Measurements from ENCODE around the gene MTA2.

The MTA2 gene

GRCh38 chr11:62608776-62609175 lies 7.1 kb upstream of the MTA2 start:
- H3K27ac ChIP-seq (ENCODE audit: insufficient read depth in 1 of 2, low read depth in 1 of 2, low read length in 2 of 2, poor library complexity in 1 of 2, severe bottlenecking in 2 of 2) = no peak overlapping the region
- 99% methylated on average over 12 of the region's 12 CpGs for WGBS (ENCODE audit: insufficient coverage)
- no peak for DNase-seq
- no peaks in the 10 kb centered on the region for H3K27me3 ChIP-seq (replicated peaks in 2 of 5; ENCODE audit: control insufficient read depth in 4 of 5, insufficient read depth in 5 of 5, low read length in 4 of 5)
- ChIA-PET CTCF (interaction anchor here (1.1 to 5.2 kb wide), 4 partner anchors 10 to 85 kb away, joined by 4 to 62 read pairs (median 6); partner anchors contain the start of genes C11orf98, CSKMT and TUT1), POLR2A (no interaction called here)
- H3K4me3 ChIP-seq (ENCODE audit: control insufficient read depth in 1 of 7, extremely low read depth in 1 of 7, insufficient read depth in 4 of 7, low read depth in 2 of 7, low read length in 6 of 7) = no peak overlapping the region
- H3K9me3 ChIP-seq (ENCODE audit: control extremely low read depth in 1 of 5, control insufficient read depth in 4 of 5, insufficient read depth in 2 of 5, low read depth in 1 of 5, low read length in 4 of 5) = no peaks in the 10 kb centered on the region
- H3K4me1 ChIP-seq (ENCODE audit: control extremely low read depth in 1 of 4, control insufficient read depth in 4 of 4, insufficient read depth in 4 of 4, low read length in 3 of 4) = peaks cover 0 to 49% (median 34%) of the 10 kb centered on the region in 4 experiments
- H3K36me3 ChIP-seq (ENCODE audit: control insufficient read depth in 4 of 4, insufficient read depth in 4 of 4, low read length in 3 of 4) = peaks cover 4 to 57% (median 39%) of the 10 kb centered on the region in 4 experiments

DNA sequence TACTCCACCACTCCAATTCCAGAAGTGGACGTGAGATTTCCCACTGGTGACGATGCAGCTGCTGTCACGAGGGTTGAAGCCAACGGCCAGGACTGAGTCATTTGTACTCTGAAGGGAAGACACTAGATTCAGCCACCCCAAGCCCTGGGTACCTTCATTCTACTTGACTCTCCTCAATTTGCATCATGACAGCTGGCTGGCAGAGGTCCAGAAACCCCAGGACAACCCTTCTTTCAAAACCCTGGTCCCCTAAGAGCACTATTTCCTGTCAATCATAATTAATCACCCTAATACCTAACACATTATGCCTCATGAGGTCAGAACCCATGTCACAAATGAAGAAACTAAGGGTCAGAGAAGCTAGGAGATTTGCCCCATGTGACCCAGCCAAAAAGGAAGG lies 6.0 kb upstream of the MTA2 start:
- no peak for DNase-seq
- WGBS (ENCODE audit: insufficient coverage) = 84% methylated on average over 4 of the region's 4 CpGs
- CTCF ChIA-PET = interaction anchor here (0.9 to 5.2 kb wide), 3 partner anchors 11 to 37 kb away, joined by 3 to 62 read pairs (median 4); partner anchors contain the start of gene TUT1
- Histone ChIP-seq H3K4me1 (ENCODE audit: control extremely low read depth in 1 of 4, control insufficient read depth in 4 of 4, insufficient read depth in 4 of 4, low read length in 3 of 4) (peaks cover 0 to 50% (median 32%) of the 10 kb centered on the region in 4 experiments), H3K9me3 (ENCODE audit: control extremely low read depth in 1 of 5, control insufficient read depth in 4 of 5, insufficient read depth in 2 of 5, low read depth in 1 of 5, low read length in 4 of 5) (no peaks in the 10 kb centered on the region), H3K4me3 (ENCODE audit: control insufficient read depth in 1 of 7, extremely low read depth in 1 of 7, insufficient read depth in 4 of 7, low read depth in 2 of 7, low read length in 6 of 7) (no peak overlapping the region), H3K27ac (ENCODE audit: insufficient read depth in 1 of 2, low read depth in 1 of 2, low read length in 2 of 2, poor library complexity in 1 of 2, severe bottlenecking in 2 of 2) (no peak overlapping the region), H3K27me3 (replicated peaks in 2 of 5; ENCODE audit: control insufficient read depth in 4 of 5, insufficient read depth in 5 of 5, low read length in 4 of 5) (no peaks in the 10 kb centered on the region), H3K36me3 (ENCODE audit: control insufficient read depth in 4 of 4, insufficient read depth in 4 of 4, low read length in 3 of 4) (peaks cover 4 to 67% (median 44%) of the 10 kb centered on the region in 4 experiments)
- POLR2A ChIA-PET = no interaction called here

DNA sequence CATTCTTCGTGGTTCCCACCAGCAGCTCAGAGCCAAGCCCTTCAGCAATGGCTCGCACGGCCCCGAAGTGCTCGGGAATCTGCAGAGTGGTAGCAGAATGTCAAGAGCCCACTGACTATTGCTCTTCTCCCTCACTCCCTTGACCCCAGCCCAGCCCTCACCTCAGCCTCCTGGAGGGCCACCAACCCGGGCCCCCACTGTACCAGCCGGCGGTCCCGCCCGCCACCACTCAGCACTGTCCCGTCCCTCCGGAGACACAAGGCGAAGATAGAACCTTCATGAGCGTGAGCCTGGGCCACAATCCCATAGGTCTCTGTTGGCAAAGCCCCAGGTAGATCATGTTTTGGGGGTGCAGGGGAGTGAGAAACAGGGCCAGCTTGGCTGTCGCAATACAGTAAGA lies 4.2 kb upstream of the MTA2 start:
- no peaks in the 10 kb centered on the region for H3K27me3 ChIP-seq (replicated peaks in 2 of 5; ENCODE audit: control insufficient read depth in 4 of 5, insufficient read depth in 5 of 5, low read length in 4 of 5)
- peaks cover 4 to 70% (median 45%) of the 10 kb centered on the region in 4 experiments for H3K36me3 ChIP-seq (ENCODE audit: control insufficient read depth in 4 of 4, insufficient read depth in 4 of 4, low read length in 3 of 4)
- H3K4me1 ChIP-seq (ENCODE audit: control extremely low read depth in 1 of 4, control insufficient read depth in 4 of 4, insufficient read depth in 4 of 4, low read length in 3 of 4) = peaks cover 0 to 44% (median 27%) of the 10 kb centered on the region in 4 experiments
- H3K9me3 ChIP-seq (ENCODE audit: control extremely low read depth in 1 of 5, control insufficient read depth in 4 of 5, insufficient read depth in 2 of 5, low read depth in 1 of 5, low read length in 4 of 5) = no peaks in the 10 kb centered on the region
- 97% methylated on average over 13 of the region's 15 CpGs for WGBS (ENCODE audit: insufficient coverage)
- ChIA-PET CTCF (interaction anchor here (0.9 to 4.1 kb wide), 3 partner anchors 14 to 35 kb away, joined by 3 to 21 read pairs (median 4); partner anchors contain the start of gene TUT1), POLR2A (no interaction called here)
- no peak for DNase-seq
- H3K4me3 ChIP-seq (ENCODE audit: control insufficient read depth in 1 of 7, extremely low read depth in 1 of 7, insufficient read depth in 4 of 7, low read depth in 2 of 7, low read length in 6 of 7) = no peak overlapping the region
- no peak overlapping the region for H3K27ac ChIP-seq (ENCODE audit: insufficient read depth in 1 of 2, low read depth in 1 of 2, low read length in 2 of 2, poor library complexity in 1 of 2, severe bottlenecking in 2 of 2)

GRCh38 chr11:62605467-62605866 lies 3.8 kb upstream of the MTA2 start:
- Histone ChIP-seq H3K4me1 (ENCODE audit: control extremely low read depth in 1 of 4, control insufficient read depth in 4 of 4, insufficient read depth in 4 of 4, low read length in 3 of 4) (peaks cover 2 to 43% (median 26%) of the 10 kb centered on the region in 4 experiments), H3K27me3 (replicated peaks in 2 of 5; ENCODE audit: control insufficient read depth in 4 of 5, insufficient read depth in 5 of 5, low read length in 4 of 5) (no peaks in the 10 kb centered on the region), H3K36me3 (ENCODE audit: control insufficient read depth in 4 of 4, insufficient read depth in 4 of 4, low read length in 3 of 4) (peaks cover 4 to 66% (median 45%) of the 10 kb centered on the region in 4 experiments), H3K9me3 (ENCODE audit: control extremely low read depth in 1 of 5, control insufficient read depth in 4 of 5, insufficient read depth in 2 of 5, low read depth in 1 of 5, low read length in 4 of 5) (no peaks in the 10 kb centered on the region), H3K4me3 (ENCODE audit: control insufficient read depth in 1 of 7, extremely low read depth in 1 of 7, insufficient read depth in 4 of 7, low read depth in 2 of 7, low read length in 6 of 7) (no peak overlapping the region), H3K27ac (ENCODE audit: insufficient read depth in 1 of 2, low read depth in 1 of 2, low read length in 2 of 2, poor library complexity in 1 of 2, severe bottlenecking in 2 of 2) (no peak overlapping the region)
- DNase-seq = no peak
- ChIA-PET POLR2A (interaction anchor here (0.5 kb wide), 1 partner anchor 74 kb away, joined by 3 read pairs; no protein-coding TSS in a partner anchor), CTCF (interaction anchor here (0.6 to 4.1 kb wide), 5 partner anchors 11 to 36 kb away, joined by 3 to 21 read pairs (median 4); partner anchors contain the start of gene TUT1)
- 100% methylated on average over 5 of the region's 6 CpGs for WGBS (ENCODE audit: insufficient coverage)

DNA sequence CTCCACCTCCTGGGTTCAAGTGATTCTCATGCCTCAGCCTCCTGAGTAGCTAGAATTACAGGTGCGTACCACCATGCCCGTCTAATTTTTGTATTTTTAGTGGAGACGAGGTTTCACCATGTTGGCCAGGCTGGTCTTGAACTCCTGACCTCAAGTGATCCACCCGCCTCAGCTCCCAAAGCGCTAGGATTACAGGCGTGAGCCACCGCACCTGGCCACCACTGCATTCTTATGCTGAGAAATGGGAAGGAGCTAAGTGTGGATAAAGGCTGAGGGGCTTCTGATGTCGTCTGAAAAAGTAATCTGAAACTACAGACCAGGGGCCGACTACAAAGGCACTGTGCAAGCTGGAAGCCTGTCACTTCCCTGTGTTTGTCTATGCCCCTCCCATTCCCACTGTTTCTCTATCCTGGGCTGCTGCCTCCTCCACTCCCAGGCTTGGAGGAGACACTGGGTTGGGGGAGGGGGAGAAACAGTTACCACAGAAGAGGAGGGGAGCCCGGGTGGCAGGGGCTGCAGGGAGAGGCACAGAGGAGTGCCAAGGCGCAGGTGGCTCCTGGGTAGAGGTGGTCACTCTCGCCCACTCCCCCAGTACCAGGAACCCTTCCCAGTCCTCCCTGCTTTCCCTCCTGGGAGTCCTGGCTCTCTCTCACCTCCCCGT lies 2.9 kb upstream of the MTA2 start:
- no peaks in the 10 kb centered on the region for H3K27me3 ChIP-seq (replicated peaks in 2 of 5; ENCODE audit: control insufficient read depth in 4 of 5, insufficient read depth in 5 of 5, low read length in 4 of 5)
- H3K36me3 ChIP-seq (ENCODE audit: control insufficient read depth in 4 of 4, insufficient read depth in 4 of 4, low read length in 3 of 4) = peaks cover 4 to 62% (median 42%) of the 10 kb centered on the region in 4 experiments
- ChIA-PET POLR2A (no interaction called here), CTCF (interaction anchor here (1.1 to 4.1 kb wide), 4 partner anchors 10 to 180 kb away, joined by 3 to 21 read pairs (median 6); partner anchors contain the start of genes B3GAT3 and TUT1)
- DNase-seq = no peak
- H3K4me1 ChIP-seq (ENCODE audit: control extremely low read depth in 1 of 4, control insufficient read depth in 4 of 4, insufficient read depth in 4 of 4, low read length in 3 of 4) = peaks cover 10 to 48% (median 33%) of the 10 kb centered on the region in 4 experiments
- no peak overlapping the region for H3K4me3 ChIP-seq (ENCODE audit: control insufficient read depth in 1 of 7, extremely low read depth in 1 of 7, insufficient read depth in 4 of 7, low read depth in 2 of 7, low read length in 6 of 7)
- 90% methylated on average over 5 of the region's 13 CpGs for WGBS (ENCODE audit: insufficient coverage)
- no peaks in the 10 kb centered on the region for H3K9me3 ChIP-seq (ENCODE audit: control extremely low read depth in 1 of 5, control insufficient read depth in 4 of 5, insufficient read depth in 2 of 5, low read depth in 1 of 5, low read length in 4 of 5)
- no peak overlapping the region for H3K27ac ChIP-seq (ENCODE audit: insufficient read depth in 1 of 2, low read depth in 1 of 2, low read length in 2 of 2, poor library complexity in 1 of 2, severe bottlenecking in 2 of 2)

GRCh38 chr11:62603776-62604299 lies 2.2 kb upstream of the MTA2 start:
- ChIA-PET CTCF (interaction anchor here (0.8 to 4.1 kb wide), 5 partner anchors 9 to 179 kb away, joined by 3 to 21 read pairs (median 5); partner anchors contain the start of genes B3GAT3 and TUT1), POLR2A (interaction anchor here (3.1 kb wide), 1 partner anchor 9 kb away, joined by 10 read pairs; the partner anchor contains the start of genes EML3 and ROM1)
- Histone ChIP-seq H3K27ac (ENCODE audit: insufficient read depth in 1 of 2, low read depth in 1 of 2, low read length in 2 of 2, poor library complexity in 1 of 2, severe bottlenecking in 2 of 2) (no peak overlapping the region), H3K4me1 (ENCODE audit: control extremely low read depth in 1 of 4, control insufficient read depth in 4 of 4, insufficient read depth in 4 of 4, low read length in 3 of 4) (peaks cover 16 to 48% (median 39%) of the 10 kb centered on the region in 4 experiments), H3K36me3 (ENCODE audit: control insufficient read depth in 4 of 4, insufficient read depth in 4 of 4, low read length in 3 of 4) (peaks cover 4 to 58% (median 37%) of the 10 kb centered on the region in 4 experiments), H3K4me3 (ENCODE audit: control insufficient read depth in 1 of 7, extremely low read depth in 1 of 7, insufficient read depth in 4 of 7, low read depth in 2 of 7, low read length in 6 of 7) (no peak overlapping the region), H3K27me3 (replicated peaks in 2 of 5; ENCODE audit: control insufficient read depth in 4 of 5, insufficient read depth in 5 of 5, low read length in 4 of 5) (no peaks in the 10 kb centered on the region), H3K9me3 (ENCODE audit: control extremely low read depth in 1 of 5, control insufficient read depth in 4 of 5, insufficient read depth in 2 of 5, low read depth in 1 of 5, low read length in 4 of 5) (no peaks in the 10 kb centered on the region)
- WGBS (ENCODE audit: insufficient coverage) = 81% methylated on average over 6 of the region's 8 CpGs
- DNase-seq = peak in 2 of 3 donors; percentile 45 to 58

Data from common myeloid progenitor, CD34-positive (primary cell).